Caki2 (cell line): ENCODE measurements around the gene RHD. TPM values are rescaled to one million over a fixed set of nuclear protein-coding genes. Genes with fewer than 3 reads are reported as not detected.
"Not testable (repeated sequence)": the region's sequence is repeated elsewhere in the genome, so short reads cannot be mapped to it uniquely, and the experiment has no call there.

Experiments
- DNase-seq: peaks from one replicate; pipeline ENCODE4 v3.0.0-alpha.2; 2015; ENCODE audit warnings: low read depth
- in situ Hi-C: cut with HindIII; loops from 2 replicates; pipeline ENCODE4 v1.10.0; 2016; ENCODE audit warnings: low sequenced_read_pairs, low pct_unique_long_range_greater_than_20kb, mixed read lengths
- total RNA-seq: library from RNA; depleted of rRNA; stranded (reverse); fragments of >200 nt; shearing (Covaris generic); gene quantifications from 2 replicates; pipeline ENCODE4 v1.2.3, GENCODE V29; 2014; ENCODE audit warnings: low replicate concordance

Gene RHD
- total RNA-seq, 1 experiment from 2014 or later, result not detected

GRCh38 chr1:25336922-25337354 lies 64.6 kb downstream of the RHD start:
- DNase-seq, result peak; percentile 30
- in situ Hi-C loops, result not testable (repeated sequence)

GRCh38 chr1:25337483-25338187 lies 65.3 kb downstream of the RHD start:
- peak; percentile 43 for DNase-seq
- in situ Hi-C loops, result not testable (repeated sequence)

- in situ Hi-C loops, result no loop called here
- peak; percentile 90 for DNase-seq
These were observed 66.1 kb downstream of the RHD start, which contains the start of gene TMEM50A for GRCh38 chr1:25338188-25338981. Gene TMEM50A, plus strand, starts transcription at chr1:25338334. Its CDS starts 2,153 bp downstream, at chr1:25340487.

- in situ Hi-C loops, result no loop called here
- DNase-seq, result no peak
These were observed 66.7 kb downstream of the RHD start for GRCh38 chr1:25338986-25339385.

GRCh38 chr1:25341746-25342145 lies 69.4 kb downstream of the RHD start:
- no peak for DNase-seq
- in situ Hi-C loops, result no loop called here

GRCh38 chr1:25342846-25343245 lies 70.5 kb downstream of the RHD start:
- no peak for DNase-seq
- in situ Hi-C loops, result no loop called here

- in situ Hi-C loops, result no loop called here
- DNase-seq, result peak; percentile 28
These were observed 71.6 kb downstream of the RHD start for GRCh38 chr1:25343872-25344271.

- DNase-seq, result no peak
- in situ Hi-C loops, result no loop called here
These were observed 75.2 kb downstream of the RHD start for GRCh38 chr1:25347556-25347955.

- in situ Hi-C loops, result no loop called here
- no peak for DNase-seq
These were observed 77.3 kb downstream of the RHD start for GRCh38 chr1:25349606-25350005.

GRCh38 chr1:25355841-25356395 lies 83.6 kb downstream of the RHD start:
- no peak for DNase-seq
- in situ Hi-C loops, result no loop called here

- no peak for DNase-seq
- in situ Hi-C loops, result no loop called here
These were observed 84.1 kb downstream of the RHD start for GRCh38 chr1:25356441-25356840.

GRCh38 chr1:25356848-25357247 lies 84.5 kb downstream of the RHD start:
- DNase-seq, result no peak
- in situ Hi-C loops, result no loop called here

- in situ Hi-C loops, result no loop called here
- DNase-seq, result peak; percentile 62
These were observed 88.6 kb downstream of the RHD start for GRCh38 chr1:25360596-25361581.

GRCh38 chr1:25361901-25362300 lies 89.6 kb downstream of the RHD start:
- in situ Hi-C loops, result no loop called here
- no peak for DNase-seq

- in situ Hi-C loops, DNase-seq: not testable (repeated sequence)
These were observed 90.6 kb downstream of the RHD start for GRCh38 chr1:25362634-25363559.

GRCh38 chr1:25369241-25369640 lies 96.9 kb downstream of the RHD start:
- peak; percentile 41 for DNase-seq
- in situ Hi-C loops, result no loop called here

- DNase-seq, in situ Hi-C loops: not testable (repeated sequence)
These were observed 97.5 kb downstream of the RHD start for GRCh38 chr1:25369691-25370271.
